GM21576 (cell line): ENCODE results near the gene CUBN.

Experiments used
- ATAC-seq: cut with Tn5 transposase; IDR thresholded peaks from one replicate; pipeline ENCODE4 v1.9.1; 2021; ENCODE audit warnings: mild to moderate bottlenecking, moderate library complexity; ENCODE audit not compliant: unreplicated experiment

The CUBN gene

DNA sequence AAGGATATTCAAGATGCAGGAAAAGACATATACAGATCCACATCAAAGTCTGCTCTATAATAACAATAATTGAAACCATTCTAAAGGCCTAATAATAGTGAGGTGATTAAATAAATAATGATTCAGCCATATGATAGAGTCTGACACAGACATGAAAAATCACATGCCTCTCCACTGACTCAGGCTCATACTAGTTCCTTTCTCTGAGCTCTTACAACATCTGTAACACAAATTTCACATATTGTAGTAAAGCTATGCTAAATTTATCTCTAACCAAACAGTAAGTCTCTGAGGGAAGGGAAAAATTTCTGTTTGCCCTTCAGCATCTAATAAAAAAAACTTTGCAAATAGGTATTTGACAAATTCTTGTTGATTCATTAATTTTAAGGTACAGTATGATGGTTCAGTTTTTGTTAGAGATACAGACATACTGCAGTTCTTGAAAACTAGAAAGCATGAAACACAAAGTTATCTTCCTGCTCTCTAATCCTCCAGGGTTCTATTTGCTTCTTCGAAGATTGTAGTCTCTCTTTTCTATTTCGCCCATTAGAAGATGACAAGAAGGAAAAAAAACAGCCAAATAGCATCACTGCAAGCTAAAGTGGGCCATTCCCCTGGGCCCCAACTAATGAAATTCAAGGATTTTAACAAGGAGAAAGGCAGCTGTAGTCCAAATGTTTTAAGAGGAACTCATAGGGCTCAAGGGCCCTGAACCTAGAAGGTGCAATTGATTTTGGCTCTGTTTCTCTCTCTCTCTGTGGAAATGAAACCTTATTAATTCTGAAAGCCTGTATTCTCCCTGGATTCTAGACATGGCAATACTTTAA is 53.9 kb downstream of the CUBN start:
- ATAC-seq = no peak

DNA sequence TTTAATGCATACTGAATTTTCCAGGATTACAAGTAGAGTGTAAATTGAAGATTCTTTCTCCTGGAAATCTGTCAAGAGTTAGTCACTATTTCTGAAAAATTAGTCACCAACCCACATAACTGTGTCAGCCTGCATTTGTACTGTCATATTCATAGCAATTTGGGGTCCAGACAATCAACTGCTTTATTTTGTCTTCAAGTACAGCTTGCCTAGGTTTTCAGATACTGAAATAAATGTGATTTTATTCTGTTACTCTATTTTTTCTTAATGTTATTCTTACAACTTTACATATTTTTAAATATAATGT is 55.1 kb downstream of the CUBN start:
- ATAC-seq = no peak

DNA sequence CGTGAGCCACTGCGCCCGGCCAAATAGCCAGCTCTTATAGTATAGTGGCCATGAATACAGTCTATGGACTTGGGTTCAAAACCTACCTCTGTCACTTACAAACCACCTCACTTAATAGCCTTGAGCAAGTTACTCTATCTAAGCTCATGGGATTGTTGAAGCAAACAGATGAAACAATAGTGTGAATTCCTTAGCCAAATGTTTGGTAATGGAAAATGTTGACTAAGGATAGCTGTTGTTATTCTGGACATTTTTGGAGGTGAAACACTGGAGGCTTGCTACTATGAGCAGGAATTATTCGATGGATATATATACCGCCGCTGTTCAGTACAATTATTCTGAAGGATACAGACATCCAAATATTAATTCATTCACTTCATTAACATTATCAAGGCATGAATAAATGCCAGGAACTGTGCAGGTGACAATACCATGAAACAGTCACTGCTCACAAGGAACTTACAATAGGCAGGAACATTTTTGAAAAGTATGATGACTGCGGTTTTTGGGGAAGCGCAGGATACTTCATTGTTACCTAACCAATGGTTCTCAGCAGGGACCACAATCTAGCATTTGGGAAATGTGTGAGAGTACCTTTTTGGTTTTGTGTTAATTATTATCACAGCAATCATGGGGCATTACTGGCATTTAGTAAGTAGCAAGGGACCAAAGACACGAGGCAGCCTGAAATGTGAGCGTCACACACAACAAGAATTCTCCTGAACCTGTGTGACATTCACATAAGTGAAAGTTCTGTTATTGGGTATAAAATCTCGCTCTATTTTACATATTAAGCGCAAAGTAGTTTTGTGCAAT is 55.7 kb downstream of the CUBN start:
- ATAC-seq = no peak

DNA sequence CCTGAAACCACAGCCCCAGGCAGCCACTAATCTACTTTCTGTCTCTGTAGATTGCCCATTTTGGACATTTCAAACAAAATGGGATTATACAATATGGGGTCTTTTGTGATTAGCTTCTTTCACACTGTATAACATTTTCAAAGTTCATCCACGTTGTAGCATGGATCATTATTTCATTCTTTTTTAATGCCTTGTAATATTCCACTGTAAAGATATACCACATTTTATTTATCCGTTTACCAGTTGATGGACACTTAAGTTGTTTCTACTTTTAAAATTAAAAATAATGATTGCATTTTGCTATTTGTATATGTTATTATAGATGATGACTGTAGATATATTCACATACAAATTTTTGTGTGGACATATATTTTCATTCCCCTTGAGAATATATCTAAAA is 60.7 kb downstream of the CUBN start:
- ATAC-seq = no peak

DNA sequence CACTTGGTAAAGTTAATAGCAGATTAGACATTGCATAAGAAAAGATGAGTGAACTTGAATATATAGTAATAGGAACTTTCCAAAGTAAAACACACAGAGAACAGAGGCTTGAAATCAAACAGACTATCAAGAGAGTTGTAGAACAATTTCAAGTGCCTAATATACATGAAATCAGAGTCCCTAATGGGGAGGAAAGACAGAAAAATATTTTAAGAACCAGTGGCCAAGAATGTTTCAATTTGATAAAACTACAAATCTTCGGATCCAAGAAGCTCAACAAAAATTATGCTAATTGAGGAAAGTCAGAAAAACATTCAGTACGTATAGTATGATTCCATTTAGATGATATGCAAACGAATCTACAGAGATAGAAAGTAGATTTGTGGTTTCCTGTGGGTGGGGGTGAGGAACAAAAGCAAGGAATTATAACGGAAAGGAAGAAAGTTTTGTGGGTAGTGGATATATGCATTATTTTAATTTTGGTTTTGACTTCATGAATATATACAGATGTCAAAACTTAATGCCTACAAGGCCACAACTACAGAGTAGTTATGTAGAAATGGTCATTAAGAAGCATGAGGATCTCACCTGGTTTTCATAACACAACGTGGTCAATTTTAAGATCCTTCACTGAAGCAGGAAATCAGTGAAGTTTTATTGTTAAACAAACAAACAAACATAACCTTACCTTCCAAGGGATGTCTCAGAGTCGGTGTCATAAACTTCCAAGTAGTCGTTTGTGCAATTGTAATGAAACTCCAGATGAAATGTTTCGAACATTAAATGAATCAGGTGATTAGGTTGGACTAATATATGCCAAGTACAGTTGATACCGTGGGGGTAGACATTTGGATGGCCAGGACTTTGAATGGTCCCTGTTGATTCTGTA is 62.0 kb downstream of the CUBN start:
- ATAC-seq = no peak

DNA sequence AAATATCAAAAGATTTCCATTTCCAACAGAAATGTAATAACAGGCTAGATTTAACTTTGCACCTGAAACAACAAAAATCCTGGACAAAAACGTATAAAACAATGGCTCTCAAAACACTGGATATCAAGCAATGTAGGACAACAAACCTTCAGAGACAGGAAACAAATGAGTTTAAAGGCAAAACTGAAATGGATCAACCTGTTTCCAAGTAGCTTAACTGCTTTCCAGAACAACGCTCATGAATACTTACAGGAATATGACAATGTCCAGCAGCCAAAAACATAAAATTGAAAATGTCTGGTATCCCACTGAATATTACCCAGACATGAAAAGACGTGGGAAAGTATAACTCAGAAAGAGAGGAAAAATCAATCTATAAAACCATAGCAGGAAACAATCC is 62.8 kb downstream of the CUBN start:
- ATAC-seq = no peak

DNA sequence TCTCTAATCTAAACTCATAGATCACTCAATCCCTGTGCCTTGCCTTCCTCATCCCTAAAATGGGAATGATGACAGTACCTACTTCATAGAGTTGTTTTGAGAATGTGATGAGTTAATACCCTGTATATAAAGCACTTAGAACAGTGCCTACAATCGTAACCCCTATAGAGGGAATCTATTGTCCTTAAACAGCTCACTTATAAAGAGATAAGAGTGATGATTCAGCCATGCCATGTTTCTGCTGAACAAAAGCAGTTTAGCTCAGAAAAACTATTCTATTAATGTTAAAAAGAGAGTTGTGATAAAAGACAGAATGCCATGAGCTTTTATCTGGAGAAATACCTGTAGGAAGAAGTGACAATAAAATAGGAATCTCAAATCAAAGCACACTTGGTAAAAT is 63.6 kb downstream of the CUBN start:
- no peak for ATAC-seq

DNA sequence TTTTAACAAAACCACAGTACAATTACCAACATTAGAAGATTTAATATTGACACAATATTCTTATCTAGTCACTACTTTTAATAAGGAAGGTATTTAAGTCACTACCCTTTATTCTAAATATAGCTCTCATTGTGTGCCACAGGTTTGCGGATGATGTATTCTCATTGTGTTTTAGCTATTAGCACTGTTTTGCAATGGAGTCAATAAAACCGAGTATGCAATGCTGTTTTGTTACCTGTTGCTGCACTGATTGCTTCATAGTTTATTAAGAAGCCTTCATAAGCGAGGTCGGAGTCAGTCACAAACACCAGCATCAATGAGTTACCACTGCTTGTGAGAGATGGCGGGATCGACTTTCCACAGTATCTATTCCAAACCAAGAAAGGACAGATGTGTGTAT is 64.3 kb downstream of the CUBN start:
- no peak for ATAC-seq

DNA sequence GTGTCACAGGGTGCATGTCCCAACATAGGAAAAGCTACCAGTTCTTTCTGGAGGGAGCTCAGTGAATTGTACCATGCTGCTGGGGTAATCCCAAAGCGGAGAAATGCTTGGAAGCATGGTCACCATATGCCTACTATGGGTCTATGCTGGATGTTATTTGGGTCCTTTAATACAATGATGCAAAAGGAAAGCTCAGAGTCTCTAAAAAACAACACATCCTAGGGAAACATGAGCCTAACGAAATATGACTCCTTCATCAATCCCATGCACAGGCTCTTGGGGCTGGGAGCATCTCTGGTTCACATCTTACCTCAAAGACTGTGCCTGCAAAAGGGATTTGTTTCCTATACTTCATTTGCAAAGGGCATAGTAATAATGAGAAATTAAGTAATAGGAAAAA is 65.2 kb downstream of the CUBN start:
- ATAC-seq = no peak

DNA sequence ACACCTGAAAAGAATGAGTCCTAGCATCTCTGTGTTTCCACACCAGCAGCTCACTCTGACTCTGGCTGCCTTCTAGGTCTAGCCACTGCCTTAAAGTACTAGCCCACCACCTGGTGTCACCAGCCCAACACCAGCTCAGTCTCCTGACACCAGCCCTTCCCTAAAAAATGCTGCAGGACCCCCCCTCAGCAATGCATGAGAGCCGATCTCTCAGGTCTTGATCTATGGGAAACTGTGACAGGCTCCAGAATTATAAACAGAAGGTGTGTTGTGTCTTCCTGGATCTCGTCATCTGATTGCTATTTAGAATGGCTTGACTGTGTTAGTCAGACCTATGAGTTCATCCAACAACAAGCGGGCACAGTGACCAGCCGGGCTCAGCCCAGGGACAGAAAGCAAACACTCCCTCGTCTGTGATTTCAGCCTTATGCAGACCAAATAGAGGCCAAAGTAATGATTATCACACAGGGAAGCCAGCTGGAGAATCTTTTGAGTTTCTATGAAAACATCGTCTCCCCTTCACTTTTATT is 66.6 kb downstream of the CUBN start:
- no peak for ATAC-seq

DNA sequence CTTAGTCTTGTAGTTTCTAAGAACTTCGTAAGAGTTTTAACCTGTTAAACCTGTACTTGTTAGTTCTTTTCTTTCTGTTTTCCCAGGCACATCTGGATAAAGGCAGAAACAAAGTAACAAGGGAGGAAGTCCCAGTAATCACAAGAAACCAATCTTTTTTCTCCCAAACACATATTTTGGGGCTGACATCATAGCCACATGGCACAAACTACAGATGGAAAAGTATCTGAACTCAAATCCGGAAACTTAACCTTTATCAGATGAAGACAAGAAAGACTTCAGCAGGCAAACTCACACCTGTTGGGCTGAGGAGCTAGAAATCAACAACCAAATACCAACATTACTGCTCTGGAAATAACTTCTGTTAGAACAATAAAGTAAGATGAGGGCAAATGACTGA is 67.1 kb downstream of the CUBN start:
- no peak for ATAC-seq

DNA sequence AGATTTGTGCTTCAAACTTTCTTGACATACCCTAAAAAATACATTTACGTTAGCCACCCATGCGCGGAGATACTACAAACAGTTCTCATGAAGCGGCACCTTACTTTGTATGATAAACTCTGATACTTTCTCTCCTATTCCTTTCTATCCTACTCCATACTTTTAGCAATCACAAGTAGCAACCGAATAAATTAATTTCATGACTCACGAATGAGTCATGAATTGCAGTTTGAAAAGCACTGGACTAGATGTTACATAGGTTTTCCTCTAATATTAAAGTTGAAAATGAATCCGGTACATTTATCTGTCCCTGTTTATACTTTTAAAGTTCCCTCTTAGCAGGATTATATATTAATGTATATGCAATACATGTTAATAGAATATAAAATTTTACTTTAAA is 67.6 kb downstream of the CUBN start:
- no peak for ATAC-seq

DNA sequence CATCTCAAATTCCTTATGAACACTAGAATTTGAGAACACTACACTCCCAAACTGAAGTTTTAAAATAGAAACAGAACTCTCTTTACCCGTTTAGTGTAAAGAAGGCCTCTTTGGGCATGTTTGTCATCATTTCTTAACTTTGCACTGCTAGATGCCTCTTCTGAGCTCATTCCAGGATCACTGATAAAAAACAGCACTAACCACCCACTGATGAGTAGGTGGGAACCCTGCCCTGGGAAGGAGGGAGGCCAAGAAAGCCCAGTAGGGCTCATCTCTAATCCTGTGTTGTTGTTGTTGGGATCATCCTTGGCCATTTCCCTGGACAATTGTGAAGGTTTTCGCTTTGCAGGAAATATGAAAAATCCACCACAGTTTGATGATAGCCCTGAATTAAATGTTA is 68.2 kb downstream of the CUBN start:
- no peak for ATAC-seq

DNA sequence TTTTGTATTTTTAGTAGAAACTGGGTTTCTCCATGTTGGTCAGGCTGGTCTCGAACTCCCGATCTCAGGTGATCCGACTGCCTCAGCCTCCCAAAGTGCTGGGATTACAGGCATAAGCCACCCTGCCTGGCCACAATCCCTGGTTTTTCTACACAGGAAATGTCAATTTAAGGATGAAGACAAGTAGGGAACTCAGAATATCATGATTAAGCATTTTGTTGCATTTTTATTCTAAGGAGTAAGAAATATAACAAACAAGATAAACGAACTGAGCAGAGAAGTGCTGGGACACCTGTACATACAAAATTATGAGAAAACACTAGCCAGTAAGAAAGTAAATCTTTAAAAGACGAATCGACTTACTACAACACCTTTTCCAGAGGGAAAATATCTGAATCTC is 69.3 kb downstream of the CUBN start:
- no peak for ATAC-seq

DNA sequence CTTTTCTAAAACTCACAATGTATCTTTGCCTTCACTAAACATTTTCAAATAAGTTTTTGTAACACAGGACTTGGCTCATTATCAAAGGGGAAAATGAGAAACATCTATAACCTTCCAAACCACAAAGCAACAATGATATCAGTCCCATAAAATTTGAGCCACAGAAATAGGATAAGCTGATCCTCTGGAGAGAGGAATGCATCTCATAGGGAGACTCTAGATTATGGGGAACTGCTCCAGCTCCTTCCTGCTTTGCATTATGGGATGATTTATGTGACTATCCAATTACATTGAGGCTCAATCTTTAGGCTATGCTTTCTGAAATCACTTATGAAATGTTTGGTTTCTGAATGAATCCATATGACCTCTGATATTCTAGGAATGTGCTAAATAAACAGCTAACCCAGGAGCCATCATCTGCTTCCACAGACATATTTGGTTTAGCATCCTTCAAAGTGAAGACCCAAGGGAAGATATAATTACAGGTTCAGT is 70.4 kb downstream of the CUBN start:
- no peak for ATAC-seq

DNA sequence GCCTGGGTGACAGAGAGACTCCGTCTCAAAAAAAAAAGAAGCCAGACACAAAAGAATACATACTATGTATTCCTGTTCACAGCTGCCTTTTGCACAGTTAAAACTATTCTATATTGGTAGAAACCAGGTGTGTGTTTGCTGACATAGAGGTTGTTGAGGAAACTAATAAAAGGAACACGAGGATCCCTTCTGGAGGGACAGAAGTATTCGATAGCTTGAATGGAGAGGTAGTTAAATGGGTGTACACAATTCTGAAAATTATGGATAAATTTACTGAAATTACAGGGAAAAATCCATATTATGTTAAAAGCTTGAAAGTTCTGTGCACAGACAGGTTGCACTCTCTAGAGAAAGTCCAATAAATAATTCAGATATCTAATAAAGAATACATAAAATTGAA is 71.5 kb downstream of the CUBN start:
- no peak for ATAC-seq

DNA sequence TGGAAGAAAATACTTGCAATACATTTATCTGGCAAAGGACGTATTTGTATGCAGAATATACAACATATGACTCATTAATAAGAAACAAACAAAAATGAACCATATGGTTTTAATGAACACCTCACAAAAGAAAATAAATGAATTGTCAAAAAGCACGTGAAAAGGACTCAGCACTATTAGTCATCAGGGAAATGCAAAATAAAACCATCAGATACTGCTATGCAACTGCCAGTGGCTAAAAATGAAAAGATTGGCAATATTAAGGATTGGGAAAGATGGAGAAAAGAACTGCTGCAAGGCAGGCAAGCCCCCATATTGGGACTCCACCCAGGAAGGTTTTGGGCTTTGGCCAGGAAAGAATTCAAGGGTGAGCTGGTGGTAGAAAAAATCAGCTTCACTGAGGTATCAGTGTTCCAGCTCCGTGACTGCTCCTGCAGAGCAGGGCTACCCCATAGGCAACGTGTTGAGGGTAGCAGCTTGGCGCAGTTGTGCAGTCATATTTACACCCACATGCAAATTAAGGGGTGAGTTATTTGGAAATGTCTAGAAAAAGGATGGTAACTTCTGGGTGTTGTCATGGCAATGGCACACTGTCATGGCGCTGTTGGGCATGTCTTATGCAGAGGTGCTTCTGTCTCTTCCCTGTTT is 72.7 kb downstream of the CUBN start:
- no peak for ATAC-seq

DNA sequence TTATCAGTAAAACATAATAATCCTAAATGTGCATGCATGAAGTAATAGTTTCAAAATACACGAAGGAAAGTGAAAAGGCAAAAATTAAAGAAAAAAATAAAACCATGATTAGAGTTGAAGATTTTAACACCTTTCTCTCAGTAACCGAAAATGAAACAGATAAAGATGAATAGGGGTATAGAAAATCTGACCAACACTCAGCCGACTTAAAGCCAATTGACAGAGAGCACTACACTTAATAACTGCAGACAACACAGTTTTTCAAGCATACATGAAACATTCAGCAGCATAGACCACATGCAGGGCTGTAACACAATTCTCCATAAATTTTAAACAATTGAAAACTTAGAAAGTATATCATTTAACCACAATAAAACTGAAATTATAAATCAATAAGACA is 76.1 kb downstream of the CUBN start:
- ATAC-seq = no peak

DNA sequence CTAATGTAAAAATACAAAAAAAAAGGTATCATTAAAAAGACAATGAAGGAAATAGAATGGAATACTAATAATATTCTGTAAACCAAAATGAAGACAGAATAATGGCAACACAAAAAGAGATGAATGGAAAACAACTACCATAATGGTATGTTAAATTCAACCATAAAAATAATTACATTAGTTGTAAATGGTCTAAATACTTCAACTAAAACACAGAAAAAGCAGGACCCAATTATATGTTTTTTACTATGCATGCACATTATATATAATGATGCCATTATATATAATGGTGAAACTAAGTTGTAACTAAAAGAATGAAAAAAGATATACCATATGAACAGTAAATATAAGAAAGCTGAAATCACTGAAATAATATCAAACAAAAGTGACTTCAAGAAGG is 76.5 kb downstream of the CUBN start:
- no peak for ATAC-seq

DNA sequence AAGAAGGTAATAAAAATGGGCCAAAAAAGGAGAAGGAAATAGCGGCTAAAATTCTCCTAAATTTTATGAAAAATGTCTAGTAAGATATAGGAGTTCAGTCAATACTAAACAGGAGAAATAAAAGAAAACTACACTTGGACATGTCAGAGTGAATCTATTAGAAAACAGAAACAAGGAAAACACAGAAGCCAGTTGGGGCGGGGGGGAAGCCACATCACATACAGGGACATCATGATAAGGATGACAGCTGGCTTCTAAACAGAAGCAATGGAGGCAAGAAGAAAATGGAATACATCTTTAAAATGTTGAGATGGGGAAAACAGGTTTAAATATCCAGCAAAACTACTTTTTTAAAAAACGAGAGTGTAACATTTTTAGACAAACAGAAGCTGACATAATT is 77.8 kb downstream of the CUBN start:
- ATAC-seq = no peak

DNA sequence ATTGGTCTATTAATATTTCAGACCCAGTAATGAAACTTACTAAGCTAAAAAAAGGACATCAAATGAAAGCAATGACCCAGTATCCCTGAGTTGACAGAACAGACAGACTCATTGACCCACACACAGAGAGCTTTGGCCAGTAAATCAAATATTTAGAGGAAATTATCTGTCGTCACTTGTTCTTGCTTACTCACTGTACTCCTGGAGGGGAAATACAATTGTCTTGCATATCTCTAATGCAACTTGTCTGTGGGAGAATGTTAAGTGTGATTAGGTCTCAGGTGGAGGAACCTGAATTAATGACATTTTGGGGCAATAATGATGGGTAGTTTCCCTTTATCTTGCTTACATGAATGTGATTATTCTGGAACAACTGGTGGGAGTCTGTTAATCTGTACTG is 80.4 kb downstream of the CUBN start:
- ATAC-seq = no peak
